PC-3 (cell line): ENCODE results near the gene ZNF160. TPM values are rescaled to one million over a fixed set of nuclear protein-coding genes. Genes with fewer than 3 reads are reported as not detected.

Experiments
- ATAC-seq: fragments of 200-7000 bp; cut with Tn5 transposase; 2 replicates; pipeline ENCODE4 v1.9.1; 2020; ENCODE audit warnings: mild to moderate bottlenecking, moderate library complexity
- BruUV-seq: library from RNA; stranded (reverse); fragments of 400-500 nt; replicated peaks from 2 replicates; lab custom pipeline; 2021; lab: Mats Ljungman, UMichigan
- CTCF ChIA-PET: fragments of 300-600 bp; sonication (Branson Sonifier 250); formaldehyde crosslinking; loops from one replicate; lab custom pipeline; 2022; ENCODE audit warnings: antibody characterized with exemption; lab: Charles Lee
- POLR2A ChIA-PET: fragments of 300-600 bp; sonication (Branson Sonifier 250); formaldehyde crosslinking; loops from one replicate; lab custom pipeline; 2022; ENCODE audit warnings: antibody characterized with exemption; ENCODE audit not compliant: unreplicated experiment; lab: Charles Lee
- DNase-seq: peaks from one replicate; pipeline ENCODE4 v3.0.0-alpha.2; 2015
- H2AFZ ChIP-seq: fragments of 300-600 bp; sonication (generic); 2 replicates; pipeline ENCODE4 v1.6.0; 2016; ENCODE audit warnings: antibody characterized with exemption, low read length
- H3F3A ChIP-seq: fragments of 300-600 bp; sonication (generic); one replicate; pipeline ENCODE4 v1.6.0; 2017; ENCODE audit warnings: antibody characterized with exemption, low read length, control low read depth, mild to moderate bottlenecking; ENCODE audit not compliant: unreplicated experiment
- H3K27ac ChIP-seq: fragments of 300-600 bp; sonication (generic); 2 replicates; pipeline ENCODE4 v1.5.1; 2016; ENCODE audit warnings: mild to moderate bottlenecking, low read length
- H3K27me3 ChIP-seq: fragments of 300-600 bp; sonication (generic); 2 replicates; pipeline ENCODE4 v1.6.1; 2016; ENCODE audit warnings: low read length, mixed read lengths
- H3K36me3 ChIP-seq: fragments of 300-600 bp; sonication (generic); 2 replicates; pipeline ENCODE4 v1.6.1; 2016; ENCODE audit warnings: low read depth, mixed run types, low read length, mixed read lengths
- H3K4me1 ChIP-seq: fragments of 300-600 bp; sonication (generic); 2 replicates; pipeline ENCODE4 v1.5.1; 2016; ENCODE audit warnings: low read length; ENCODE audit not compliant: insufficient read depth
- H3K4me2 ChIP-seq: fragments of 300-600 bp; sonication (generic); 2 replicates; pipeline ENCODE4 v1.6.0; 2016; ENCODE audit warnings: low read length
- H3K4me3 ChIP-seq: fragments of 300-600 bp; sonication (generic); 2 replicates; pipeline ENCODE4 v1.5.1; 2016; ENCODE audit warnings: mild to moderate bottlenecking, low read length, mixed read lengths
- H3K79me2 ChIP-seq: fragments of 300-600 bp; sonication (generic); 2 replicates; pipeline ENCODE4 v1.6.1; 2017; ENCODE audit warnings: low read length, mixed read lengths
- H3K9ac ChIP-seq: fragments of 300-600 bp; sonication (generic); 2 replicates; pipeline ENCODE4 v1.6.0; 2016; ENCODE audit warnings: mild to moderate bottlenecking, low read length
- H3K9me2 ChIP-seq: fragments of 300-600 bp; sonication (generic); replicated peaks from 2 replicates; pipeline ENCODE4 v1.6.1; 2016; ENCODE audit warnings: mixed run types, low read length, mixed read lengths
- H3K9me3 ChIP-seq: fragments of 300-600 bp; sonication (generic); 2 replicates; pipeline ENCODE4 v1.6.1; 2016; ENCODE audit warnings: low read length, mixed read lengths
- H4K20me1 ChIP-seq: fragments of 300-600 bp; sonication (generic); 2 replicates; pipeline ENCODE4 v1.6.1; 2016; ENCODE audit warnings: low read length, mixed read lengths
- CTCF ChIP-seq: fragments of 300-600 bp; sonication (generic); conservative IDR thresholded peaks from 2 replicates; pipeline ENCODE4 v1.5.1; 2017; ENCODE audit warnings: antibody characterized with exemption, low read depth, mild to moderate bottlenecking, low read length
- EZH2 ChIP-seq: fragments of 300-600 bp; sonication (generic); IDR thresholded peaks from one replicate; pipeline ENCODE4 v1.6.1; 2017; ENCODE audit warnings: antibody characterized with exemption, mild to moderate bottlenecking, low read length; ENCODE audit not compliant: unreplicated experiment
- EZH2phosphoT487 ChIP-seq: fragments of 300-600 bp; sonication (generic); IDR thresholded peaks from 2 replicates; pipeline ENCODE4 v1.6.1; 2018; ENCODE audit warnings: mild to moderate bottlenecking, antibody characterized with exemption, low read length, borderline replicate concordance
- intact Hi-C: fragments of 100-400 bp; cut with micrococcal nuclease; formaldehyde crosslinking; loops from 2 replicates; pipeline ENCODE4 v1.9.0; 2023
- total RNA-seq: library from RNA; depleted of rRNA; stranded (reverse); fragments of >200 nt; gene quantifications from 2 replicates; pipeline ENCODE4 v1.2.3, GENCODE V29; 2014

ZNF160 gene
- total RNA-seq, 1 experiment from 2014 or later = 22.3 TPM

- H3K4me1 ChIP-seq = no peaks in the 10 kb centered on the region
- no peak for TF ChIP-seq EZH2phosphoT487
- no peak for TF ChIP-seq CTCF
- TF ChIP-seq EZH2 = no peak
- H3F3A ChIP-seq = no peaks in the 10 kb centered on the region
- no TSS peak for BruUV-seq
- H3K4me2 ChIP-seq = no peak overlapping the region
- ATAC-seq (no peak), DNase-seq (no peak)
- H3K9ac ChIP-seq = no peak overlapping the region
- no peaks in the 10 kb centered on the region for H3K27me3 ChIP-seq
- intact Hi-C loops = no loop called here
- H3K27ac ChIP-seq = no peak overlapping the region
- peaks cover 3% of the 10 kb centered on the region; the same call in 1 of the 2 replicates for H4K20me1 ChIP-seq
- CTCF ChIA-PET = no interaction called here
- H3K9me2 ChIP-seq = no peaks in the 10 kb centered on the region
- H3K9me3 ChIP-seq = no peaks in the 10 kb centered on the region
- H3K36me3 ChIP-seq = peaks cover 70% of the 10 kb centered on the region
- no peak overlapping the region for H3K4me3 ChIP-seq
- H3K79me2 ChIP-seq = peaks cover 22% of the 10 kb centered on the region
- H2AFZ ChIP-seq = no peak overlapping the region
- POLR2A ChIA-PET = no interaction called here
These were observed 10.5 kb downstream of the ZNF160 start for GRCh38 chr19:53092723-53093122.

GRCh38 chr19:53091413-53092254, 11.6 kb downstream of the ZNF160 start:
- Histone ChIP-seq H4K20me1 (no peaks in the 10 kb centered on the region), H3K4me3 (no peak overlapping the region), H3K27ac (no peak overlapping the region), H3K4me1 (no peaks in the 10 kb centered on the region), H2AFZ (no peak overlapping the region), H3K9ac (no peak overlapping the region), H3K9me2 (no peaks in the 10 kb centered on the region), H3K36me3 (peaks cover 74% of the 10 kb centered on the region), H3K27me3 (no peaks in the 10 kb centered on the region), H3K4me2 (no peak overlapping the region), H3F3A (no peaks in the 10 kb centered on the region), H3K9me3 (no peaks in the 10 kb centered on the region), H3K79me2 (peaks cover 17% of the 10 kb centered on the region; the same call in 1 of the 2 replicates)
- no peak for DNase-seq
- ChIA-PET CTCF (no interaction called here), POLR2A (no interaction called here)
- TF ChIP-seq EZH2phosphoT487 (no peak), CTCF (no peak), EZH2 (no peak)
- intact Hi-C loops = no loop called here
- BruUV-seq = no TSS peak
- ATAC-seq = no peak

DNA sequence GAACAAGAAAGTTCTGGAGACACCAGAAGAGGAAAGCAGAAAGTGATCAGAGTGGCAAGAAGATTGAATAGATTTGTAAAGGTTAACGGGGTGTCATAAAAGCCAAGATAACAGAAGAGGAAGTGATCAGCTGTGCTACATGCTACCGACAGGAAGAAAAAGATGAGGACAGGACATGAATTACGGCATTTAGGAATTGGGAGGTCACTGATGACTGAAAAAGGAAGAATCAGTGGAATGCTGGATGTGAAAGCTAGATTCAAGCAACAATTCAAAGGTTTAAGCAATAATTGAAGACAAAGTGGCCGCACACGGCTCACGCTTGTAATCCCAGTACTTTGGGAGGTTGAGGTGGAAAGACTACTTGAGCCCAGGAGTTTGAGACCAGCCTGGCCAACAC, 15.1 kb downstream of the ZNF160 start:
- peaks cover 90% of the 10 kb centered on the region for H3K36me3 ChIP-seq
- no peaks in the 10 kb centered on the region for H3K4me1 ChIP-seq
- intact Hi-C loops = no loop called here
- H3K9ac ChIP-seq = no peak overlapping the region
- no peak for ATAC-seq
- no peaks in the 10 kb centered on the region for H3K27me3 ChIP-seq
- no peaks in the 10 kb centered on the region for H3K9me2 ChIP-seq
- TF ChIP-seq EZH2phosphoT487 (no peak), EZH2 (no peak), CTCF (no peak)
- H3K27ac ChIP-seq = no peak overlapping the region
- POLR2A ChIA-PET = no interaction called here
- no peaks in the 10 kb centered on the region for H4K20me1 ChIP-seq
- no TSS peak for BruUV-seq
- no peaks in the 10 kb centered on the region for H3K9me3 ChIP-seq
- no peak overlapping the region for H3K4me2 ChIP-seq
- H3K79me2 ChIP-seq = no peaks in the 10 kb centered on the region
- no peak overlapping the region for H2AFZ ChIP-seq
- no peak for DNase-seq
- CTCF ChIA-PET = no interaction called here
- H3K4me3 ChIP-seq = no peak overlapping the region
- H3F3A ChIP-seq = no peaks in the 10 kb centered on the region
